Activated effector memory CD4-positive, alpha-beta T cell treated with Interleukin-2 at 50 U/mL for 16 hours (primary cell): Measurements from ENCODE around the gene CASQ2.
"Not testable (repeated sequence)": the region's sequence is repeated elsewhere in the genome, so short reads cannot be mapped to it uniquely, and the experiment has no call there.

Experiments used
- DNase-seq: peaks from one replicate; pipeline ENCODE4 v3.0.0-alpha.2; 2020

CASQ2 gene

DNA sequence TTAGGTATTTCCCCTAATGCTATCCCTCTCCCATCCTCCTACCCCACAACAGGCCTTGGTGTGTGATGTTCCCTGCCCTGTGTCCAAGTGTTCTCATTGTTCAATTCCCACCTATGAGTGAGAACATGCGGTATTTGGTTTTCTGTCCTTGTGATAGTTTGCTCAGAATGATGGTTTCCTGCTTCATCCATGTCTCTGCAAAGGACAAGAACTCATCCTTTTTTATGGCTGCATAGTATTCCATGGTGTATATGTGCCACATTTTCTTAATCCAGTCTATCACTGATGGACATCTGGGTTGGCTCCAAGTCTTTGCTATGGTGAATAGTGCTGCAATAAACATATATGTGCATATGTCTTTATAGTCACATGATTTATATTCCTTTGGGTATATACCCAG is 10.6 kb upstream of the CASQ2 start:
- not testable (repeated sequence) for DNase-seq

DNA sequence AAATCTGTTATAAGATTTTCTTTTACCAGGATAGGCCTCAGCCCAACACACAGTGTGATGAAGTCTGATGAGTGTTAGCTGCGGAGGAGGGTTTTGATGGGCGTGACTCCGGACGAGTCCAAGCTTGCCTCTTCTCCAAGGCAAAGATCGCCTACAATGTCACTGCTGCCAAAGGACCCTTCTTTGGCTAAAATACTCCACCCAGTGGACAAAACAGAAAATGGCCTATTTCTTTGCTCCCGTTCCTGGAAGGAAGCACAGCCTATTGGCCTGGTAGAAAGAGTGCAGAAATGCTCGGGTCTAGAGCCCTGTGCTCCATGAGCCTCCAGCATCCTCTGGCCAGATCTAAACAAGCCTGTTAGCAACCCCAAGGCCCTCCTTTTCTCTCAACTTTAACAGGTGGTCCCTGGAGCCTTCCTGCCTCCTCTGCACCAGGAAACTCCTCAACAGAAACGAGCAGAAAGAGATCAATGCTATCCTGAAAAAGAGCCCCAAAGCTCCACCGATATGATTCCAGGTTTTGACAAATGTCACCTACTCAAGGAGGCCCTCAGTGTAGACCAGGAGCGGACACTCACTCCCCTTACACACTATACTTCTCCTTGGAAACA is 3.4 kb upstream of the CASQ2 start:
- DNase-seq, result no peak

DNA sequence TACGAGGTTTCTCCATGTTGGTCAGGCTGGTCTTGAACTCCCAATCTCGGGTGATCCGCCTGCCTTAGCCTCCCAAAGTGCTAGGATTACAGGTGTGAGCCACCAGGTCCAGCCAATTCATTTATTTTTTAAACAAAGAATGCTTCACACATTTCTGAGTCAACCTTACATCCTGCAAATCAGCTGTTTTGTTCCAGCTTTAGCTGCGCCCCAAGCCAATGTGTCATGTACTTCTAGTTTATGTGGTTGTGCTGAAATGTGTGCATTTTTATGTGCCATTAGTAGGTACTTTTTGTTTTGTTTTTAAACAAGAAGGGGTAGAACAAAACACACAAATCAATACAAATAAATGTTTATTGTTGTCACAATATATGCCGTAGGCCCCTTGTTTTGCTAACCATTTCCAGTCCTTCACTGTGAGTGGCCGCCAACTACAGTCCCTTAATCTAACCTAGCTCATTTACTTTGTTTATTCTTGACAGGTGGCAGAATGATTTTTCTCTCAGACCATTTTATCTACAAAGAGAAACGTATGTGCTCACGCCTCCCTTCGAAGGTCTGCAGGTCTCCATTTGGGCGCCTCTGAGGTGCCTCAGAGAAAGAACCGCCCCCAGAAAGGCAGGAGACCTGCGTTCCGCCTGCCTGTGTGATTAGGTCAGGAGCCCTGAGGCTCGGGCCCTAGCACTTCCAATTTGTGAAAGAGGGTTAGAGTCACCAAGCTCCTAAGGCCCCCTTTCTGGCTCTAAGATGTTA is 2.8 kb upstream of the CASQ2 start:
- DNase-seq, result no peak

DNA sequence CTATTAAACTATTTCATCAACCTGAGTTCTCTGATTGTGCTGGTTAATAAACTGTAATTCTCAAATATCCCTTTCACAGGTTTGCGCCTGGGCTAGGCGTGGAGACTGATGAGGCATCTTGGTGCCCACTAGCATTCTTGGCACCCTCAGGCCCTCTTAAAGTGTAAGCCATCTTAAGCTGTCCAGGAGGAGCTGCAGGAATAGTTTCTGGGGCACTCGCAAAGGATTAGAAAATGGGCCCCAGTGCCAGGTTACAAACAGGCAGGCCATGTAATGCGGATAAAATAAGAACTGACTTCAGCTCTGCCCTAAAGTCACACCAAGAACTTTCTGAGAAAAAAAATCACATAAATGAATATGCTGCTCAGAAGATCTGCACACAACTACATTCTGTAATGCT is 1.1 kb downstream of the CASQ2 start:
- no peak for DNase-seq

DNA sequence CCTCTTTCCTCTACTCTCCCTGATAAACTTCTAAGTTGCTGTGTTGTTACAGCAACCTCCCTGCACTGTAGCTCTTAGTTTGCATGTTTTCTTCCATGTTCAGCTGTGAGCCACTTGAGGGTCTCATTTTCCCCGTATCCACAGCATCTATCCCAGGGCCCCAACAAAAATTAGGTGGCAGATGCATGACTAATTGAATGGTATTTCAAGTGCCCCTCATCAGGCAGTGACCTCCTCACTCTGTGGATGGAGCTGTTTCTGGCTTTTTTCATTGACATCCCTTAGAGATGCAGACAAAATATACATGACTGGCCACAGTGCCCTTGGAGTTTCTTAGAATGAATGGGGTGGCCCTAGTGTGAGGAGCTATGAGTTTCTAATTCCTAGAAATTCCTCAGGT is 3.4 kb downstream of the CASQ2 start:
- DNase-seq, result no peak

DNA sequence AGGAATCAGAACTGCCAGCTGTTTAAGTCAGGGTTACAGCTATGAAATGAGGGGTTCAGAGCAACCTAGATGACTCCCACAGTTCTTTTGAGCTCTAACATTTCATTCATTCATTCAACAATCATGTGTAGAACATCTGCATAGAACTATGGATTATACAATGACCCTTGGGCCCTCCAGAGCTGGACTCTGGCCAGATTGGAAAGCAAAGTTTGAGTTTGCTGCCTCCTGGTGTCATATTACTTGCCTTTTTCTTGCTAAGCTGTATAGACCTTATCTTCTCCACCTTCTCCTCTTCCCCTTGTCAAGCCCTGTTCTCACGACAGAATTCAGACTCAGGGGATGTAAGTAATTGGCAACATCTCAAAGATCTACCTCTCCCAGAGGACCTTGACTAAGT is 4.0 kb downstream of the CASQ2 start:
- no peak for DNase-seq

DNA sequence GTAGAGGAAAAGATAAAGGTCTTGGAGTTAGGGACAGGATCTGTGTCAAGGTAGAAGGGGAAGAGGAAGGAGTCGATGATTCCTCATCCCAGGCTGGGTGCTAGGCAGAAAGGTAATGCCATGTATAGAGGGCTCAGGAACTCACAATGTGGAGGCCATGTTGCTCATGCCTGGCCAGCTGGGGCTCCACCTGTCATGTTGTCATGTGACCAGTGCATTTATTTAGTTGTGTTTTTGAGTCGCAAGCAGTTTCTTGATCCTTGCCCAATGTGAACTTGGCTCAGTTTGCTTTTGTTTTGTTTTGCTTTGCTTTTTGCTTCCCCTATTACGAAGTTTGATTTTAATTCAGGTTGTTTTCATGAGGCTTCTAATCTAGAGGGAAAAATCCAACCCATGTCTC is 5.7 kb downstream of the CASQ2 start:
- DNase-seq, result no peak

DNA sequence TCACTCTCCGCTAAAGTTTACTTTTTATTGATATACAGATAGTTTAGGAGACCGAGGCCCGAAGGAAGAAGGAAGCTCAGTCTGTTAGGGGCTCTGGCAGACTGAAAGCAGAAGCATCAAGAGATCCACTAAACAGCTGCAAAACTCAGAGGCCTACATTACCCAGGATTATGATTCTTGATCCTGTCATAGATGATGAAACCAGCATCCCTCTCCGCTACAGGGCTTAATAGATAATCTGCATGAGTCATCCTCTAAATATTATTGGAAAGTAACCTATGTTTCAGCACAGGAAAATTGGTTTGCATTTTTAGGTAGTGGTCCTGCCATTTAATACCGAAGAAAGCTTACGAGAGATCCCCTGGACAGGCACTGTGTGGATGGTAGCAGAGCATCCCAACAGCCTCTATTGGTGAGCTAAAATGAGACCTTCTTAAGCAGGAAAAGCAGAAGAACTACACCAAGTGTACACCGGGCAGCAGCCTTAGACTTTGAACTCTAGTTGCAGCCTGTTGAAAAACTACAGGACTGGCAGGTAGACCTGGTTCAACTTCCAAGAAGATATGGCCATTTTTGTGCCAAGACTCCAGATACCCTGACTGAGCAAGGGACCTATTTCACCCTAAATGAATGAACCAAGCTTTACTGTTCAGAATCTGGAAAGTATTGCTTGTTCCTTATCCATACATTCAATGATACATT is 6.8 kb downstream of the CASQ2 start:
- DNase-seq, result no peak

DNA sequence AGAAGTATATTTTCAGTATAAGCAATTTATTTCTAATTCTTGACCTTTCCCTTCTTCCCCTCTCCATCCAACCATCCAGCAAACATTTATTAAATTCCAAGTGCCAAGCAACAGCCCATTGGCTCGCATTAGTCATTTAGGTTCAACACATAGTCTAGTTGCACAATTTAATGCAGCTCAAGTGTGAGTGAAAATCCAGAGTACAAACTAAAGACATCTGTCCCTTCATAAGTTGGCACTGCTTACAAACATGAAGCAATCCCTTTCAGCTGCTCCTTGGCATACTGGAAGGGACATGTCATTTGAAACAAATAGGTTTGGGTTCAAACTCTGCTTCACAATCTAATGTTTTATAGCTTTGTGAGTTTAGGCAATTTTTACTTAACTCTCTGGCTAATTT is 10.7 kb downstream of the CASQ2 start:
- no peak for DNase-seq

DNA sequence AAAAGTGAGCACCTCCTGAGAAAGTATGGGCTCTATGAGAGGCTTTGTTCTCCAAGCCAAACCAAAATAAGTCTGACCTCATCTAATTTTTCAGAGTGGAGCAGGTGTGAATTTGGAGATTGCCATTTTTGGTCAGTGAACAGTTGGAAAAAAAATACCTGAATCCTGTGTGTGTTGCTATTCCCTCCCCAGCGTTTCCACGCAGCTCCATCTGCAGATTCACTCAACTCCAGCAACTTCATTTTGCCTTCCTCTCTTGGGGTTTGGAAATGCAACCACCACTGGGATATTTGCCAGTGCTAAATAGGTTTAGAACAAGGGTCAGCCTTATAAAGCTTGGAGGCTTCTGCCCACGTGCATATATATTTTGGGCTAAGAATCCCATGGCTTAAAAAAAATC is 11.2 kb downstream of the CASQ2 start:
- no peak for DNase-seq

DNA sequence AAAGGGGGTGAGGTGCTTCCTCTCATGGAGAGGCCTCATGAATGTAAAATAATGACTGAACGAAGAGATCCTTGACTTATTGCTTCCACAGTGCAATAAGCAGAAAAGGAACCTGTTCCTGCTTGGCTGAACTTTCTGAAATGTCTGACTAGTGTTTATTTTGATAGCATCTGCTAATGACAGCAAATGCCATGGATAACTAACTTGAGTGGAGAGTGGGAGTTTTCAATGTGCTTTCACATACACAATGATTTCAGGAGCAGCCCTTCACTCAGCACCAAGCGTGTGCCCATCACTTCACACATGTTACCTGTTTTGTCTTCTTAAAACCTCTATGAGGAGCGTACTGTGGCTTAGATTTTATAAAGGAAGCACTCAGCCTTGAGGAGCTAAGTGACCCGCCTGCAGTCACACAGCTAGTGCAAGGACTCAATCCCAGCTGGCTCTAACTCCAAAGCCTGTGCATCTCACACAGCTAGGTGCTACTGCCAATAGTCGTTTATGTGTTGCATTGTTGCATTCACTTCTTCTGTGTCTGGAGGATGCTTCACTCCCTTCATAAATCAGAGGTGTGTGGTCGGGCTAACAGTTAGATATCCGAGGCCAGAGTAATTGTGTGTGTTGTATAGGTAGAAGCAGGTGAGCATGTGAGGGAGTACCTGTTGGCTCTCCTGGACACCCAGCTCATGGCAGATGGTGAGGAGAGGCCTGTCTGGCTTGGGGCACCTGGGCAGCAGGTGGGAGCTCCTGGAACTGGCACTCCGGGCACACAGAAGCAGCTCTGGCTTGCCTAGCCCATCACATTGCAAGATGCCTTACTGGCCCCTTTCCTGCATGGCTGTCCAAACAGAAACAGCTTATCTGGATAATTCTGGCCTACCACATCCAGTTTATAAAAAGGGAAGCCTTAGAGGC is 12.8 kb downstream of the CASQ2 start:
- no peak for DNase-seq

DNA sequence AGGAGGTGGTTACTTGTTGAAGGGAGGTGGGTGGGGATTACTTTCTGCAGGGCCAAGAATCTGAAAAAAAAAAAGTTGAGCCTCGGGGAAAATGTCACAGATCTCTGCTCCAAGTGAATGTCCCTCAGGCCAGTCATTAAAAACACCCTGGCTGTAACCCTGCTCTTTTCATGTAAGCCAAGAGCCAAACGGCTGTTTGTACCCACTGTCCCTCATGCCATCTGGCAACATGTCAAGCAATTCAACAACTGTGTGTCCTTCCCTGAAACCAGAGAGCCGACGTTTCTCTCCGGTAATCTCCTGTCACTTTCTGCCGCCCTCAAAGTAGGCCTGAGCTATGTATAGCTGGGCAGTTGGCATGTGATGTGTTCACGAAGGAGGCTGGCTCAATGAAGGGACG is 14.7 kb downstream of the CASQ2 start:
- no peak for DNase-seq

DNA sequence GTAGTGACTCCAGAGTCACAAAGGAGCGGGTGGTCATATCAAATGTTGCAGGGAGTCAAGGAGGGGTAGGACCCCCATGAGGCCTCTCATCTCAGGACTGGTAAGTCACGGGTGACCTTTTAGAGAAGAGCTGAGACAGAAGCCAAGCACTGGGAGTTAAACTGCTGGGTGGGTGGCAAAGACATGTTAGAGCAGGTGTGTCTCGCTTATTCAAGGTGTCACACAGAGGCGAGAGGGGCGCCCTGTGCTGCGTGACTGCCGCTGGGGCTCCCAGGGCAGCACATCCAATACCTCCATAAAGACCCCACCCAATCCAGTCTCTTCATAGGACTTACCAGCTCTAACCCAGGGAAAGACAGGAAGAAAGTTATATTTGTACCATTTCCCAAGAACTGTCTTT is 15.2 kb downstream of the CASQ2 start:
- DNase-seq, result no peak

DNA sequence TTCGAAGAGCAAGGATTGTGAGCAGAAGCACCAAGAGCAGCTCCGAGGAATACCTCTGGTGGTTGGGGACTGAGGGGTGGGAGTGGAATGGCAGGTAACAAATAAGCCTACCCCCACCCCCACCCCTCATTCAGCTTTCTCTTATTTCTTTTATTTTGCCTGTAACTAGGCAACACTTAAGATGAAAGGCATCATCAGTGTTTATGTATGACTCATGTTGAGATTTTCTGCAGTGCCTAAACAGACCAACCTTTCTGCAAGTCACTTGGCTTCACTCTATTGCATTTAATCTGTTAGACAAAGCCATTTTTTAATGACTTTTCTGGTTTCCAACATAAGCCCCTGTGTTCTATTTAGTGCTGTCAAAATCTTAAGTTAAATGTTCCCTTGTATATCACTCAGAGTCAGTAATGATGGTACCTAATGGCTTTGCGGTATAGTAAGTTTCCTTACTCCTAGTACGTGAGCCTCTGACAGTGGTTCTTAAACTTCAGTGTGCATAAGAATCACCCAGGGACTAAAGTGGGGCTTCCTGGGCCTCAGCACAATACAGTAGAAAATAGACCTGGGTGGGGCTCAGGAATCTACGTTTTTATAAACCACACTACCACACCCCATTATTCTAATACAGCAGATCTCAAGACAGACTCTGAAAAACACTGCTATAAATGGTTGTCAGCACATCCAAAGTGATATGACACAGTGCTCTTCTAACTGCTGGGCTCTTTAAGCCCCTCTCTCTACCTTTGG is 19.9 kb downstream of the CASQ2 start:
- DNase-seq, result no peak

DNA sequence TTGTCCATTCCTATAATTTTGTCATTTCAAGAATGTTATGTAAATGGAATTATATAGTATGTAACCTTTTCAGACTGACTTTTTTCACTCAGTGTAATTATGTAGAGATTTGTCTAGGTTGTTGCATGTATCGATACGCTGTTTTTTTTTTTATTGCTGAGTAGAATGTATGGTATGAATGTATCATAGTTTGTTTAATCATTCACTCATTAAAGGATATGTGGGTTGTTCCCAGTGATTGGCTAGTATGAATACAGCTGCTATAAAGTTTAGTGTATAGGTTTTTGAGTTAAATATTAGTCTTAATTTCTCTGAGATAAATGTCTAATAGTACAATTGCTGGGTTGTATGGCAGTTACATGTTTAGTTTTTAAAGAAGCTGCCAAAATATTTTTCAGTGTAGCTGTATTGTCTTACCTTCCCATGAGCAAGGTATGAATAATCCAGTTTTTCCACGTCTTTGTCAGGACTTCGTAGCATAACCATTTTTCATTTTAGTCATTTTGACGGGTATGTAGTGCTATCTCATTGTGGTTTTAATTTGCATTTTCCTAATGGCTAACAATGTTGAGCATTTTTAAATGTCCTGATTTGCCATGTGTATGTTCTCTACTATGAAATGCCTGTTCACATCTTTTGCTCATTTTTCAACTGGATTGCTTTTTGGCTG is 22.4 kb downstream of the CASQ2 start:
- DNase-seq, result no peak

DNA sequence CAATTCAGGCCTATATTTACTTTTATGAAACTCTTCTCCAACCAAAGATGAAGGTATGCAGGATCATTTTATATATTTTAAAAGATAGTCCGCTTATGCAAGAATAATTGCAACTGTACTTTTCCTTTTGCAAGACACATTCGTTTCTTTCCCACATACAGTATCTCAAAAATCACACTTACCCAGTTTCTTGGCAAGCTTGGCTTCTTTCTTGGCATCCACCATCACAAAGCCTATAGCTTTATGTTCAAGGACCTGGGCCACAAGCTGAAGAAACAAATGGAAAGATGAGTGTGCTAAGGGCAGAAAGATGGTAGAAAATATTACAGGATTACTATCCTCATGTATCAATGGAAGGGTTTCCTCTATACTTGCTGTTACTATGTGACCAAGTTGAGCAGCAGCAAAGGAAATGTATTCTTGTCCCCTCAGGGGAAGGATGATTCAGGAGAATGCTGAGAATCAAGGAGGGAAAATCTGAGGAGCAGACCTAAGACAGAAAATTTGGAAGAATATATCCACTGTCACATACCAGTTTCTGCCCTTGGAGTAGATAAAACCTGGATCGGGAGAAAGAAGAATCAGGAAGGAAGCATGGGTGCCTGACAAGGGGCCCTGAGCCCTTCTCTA is 23.8 kb downstream of the CASQ2 start:
- DNase-seq, result no peak

DNA sequence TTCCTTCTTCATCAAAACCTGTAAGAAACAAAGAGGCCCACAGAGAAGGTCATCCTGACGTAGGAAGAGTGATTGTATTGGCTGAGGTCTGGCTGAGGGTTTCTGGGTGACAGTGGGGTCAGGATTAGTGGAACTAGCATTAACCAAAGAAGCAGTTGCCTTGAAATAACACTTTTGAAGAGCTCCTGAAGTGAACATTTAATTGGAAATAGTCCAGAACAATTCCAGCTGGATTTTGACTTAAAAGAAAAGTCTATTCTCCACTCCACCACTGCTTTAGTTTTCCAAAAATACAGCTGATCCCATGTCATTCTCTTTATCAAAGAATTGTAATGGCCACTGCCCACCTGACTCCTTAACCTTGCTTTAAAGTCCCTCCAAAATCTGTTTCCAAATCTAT is 27.7 kb downstream of the CASQ2 start:
- DNase-seq, result no peak

DNA sequence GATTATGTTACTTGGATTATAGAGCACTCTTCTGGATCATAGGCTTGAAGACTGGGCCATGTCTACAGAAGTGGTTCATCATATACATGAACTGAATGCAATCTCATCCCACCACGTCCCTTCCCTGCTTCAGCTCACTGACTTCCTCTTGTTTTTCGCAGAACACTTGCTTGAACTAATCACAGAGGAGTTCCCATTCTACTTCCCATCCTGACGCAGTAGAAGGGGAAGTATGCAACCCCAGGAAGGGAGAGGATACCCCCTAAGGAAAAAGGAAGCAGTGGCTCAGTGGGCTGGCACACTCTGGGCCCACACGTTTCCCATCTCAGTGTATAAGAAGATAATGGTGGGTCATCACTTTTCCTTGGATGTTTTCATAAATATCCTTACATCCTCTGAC is 36.2 kb downstream of the CASQ2 start:
- DNase-seq, result no peak

DNA sequence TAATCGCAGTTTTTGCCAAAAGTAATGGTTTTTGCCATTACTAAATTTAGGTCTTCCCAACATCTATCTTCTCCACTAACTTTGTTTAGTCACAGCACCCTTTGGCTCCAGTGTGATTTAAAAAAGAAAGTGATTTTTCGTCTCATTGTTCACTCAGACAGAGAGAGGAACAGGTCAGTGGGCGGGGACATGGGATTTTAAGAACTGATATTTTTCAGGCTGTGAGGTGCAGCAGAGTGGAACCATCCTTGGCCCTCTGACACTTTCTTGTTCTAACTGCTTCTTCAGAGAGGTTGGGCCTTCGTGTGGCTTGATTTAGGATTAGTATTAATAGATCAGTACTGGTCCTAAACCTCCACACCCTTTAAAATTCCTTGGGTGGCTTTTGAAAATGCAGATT is 38.8 kb downstream of the CASQ2 start:
- no peak for DNase-seq

DNA sequence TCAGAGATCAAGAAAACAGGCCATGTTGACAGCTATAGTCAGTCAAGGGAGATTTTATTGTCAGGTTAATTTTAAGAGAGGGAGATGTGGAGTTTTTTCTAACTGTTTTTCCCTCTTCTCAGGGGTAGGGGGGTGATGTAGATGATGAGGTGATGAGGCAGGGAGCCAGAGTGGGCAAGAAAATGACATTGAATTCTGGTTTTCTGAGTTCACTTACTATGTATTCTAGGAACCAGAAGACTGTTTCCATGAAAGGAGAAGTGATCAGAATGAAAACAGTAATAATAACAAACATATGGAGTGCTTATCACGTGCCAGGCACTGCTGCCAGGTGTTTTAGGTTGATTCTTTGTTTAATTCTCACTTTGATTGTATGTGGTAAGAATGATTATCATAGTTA is 40.2 kb downstream of the CASQ2 start:
- DNase-seq, result no peak

DNA sequence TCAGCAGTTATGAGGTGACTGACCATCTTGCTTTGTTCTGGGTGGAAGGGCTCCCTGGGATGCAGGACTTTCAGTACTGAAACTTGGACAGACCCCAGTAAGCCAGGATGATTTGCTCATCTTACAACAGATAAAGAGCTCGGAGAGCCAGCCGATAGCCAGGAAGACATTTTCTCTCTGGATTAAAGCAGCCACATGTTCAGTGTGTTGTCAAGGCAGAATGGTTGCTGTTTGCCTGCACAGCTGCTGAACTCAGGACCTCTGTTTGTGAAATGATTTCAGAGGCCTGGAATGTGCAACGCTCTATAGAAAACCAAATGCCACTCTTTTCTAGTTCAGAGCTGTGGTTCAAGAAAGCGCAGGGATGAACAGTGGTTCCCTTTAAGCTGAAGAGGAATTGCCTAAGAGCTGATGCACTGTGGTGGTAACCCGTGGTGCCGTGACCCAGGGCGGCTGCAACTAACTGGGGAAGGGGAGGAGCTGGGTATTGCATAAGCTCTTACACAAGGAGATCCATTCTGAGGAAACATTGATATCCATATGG is 40.7 kb downstream of the CASQ2 start:
- DNase-seq, result no peak
